Measurements from ENCODE around the gene SPARCL1.

- TF ChIP-seq CTCF (IDR thresholded peaks at IDR 0.05) (no peak), IRF1 (CRISPR knock-in tag; IDR thresholded peaks at IDR 0.05) (no peak), ATF3 (CRISPR knock-in tag; conservative IDR thresholded peaks at IDR 0.05) (no peak), MAX (CRISPR knock-in tag; IDR thresholded peaks at IDR 0.05) (no peak), CREB1 (CRISPR knock-in tag; IDR thresholded peaks at IDR 0.05) (no peak), STAT6 (CRISPR knock-in tag; conservative IDR thresholded peaks at IDR 0.05; ENCODE audit: low read depth) (no peak), ZNF219 (CRISPR knock-in tag; IDR thresholded peaks at IDR 0.05; ENCODE audit: borderline replicate concordance) (no peak), TEAD4 (CRISPR knock-in tag; IDR thresholded peaks at IDR 0.05) (no peak), ZNF121 (CRISPR knock-in tag; IDR thresholded peaks at IDR 0.05) (no peak), NR3C1 (CRISPR knock-in tag; conservative IDR thresholded peaks at IDR 0.05; ENCODE audit: low read depth) (no peak), USF1 (CRISPR knock-in tag; IDR thresholded peaks at IDR 0.05) (no peak), JUN (CRISPR knock-in tag; IDR thresholded peaks at IDR 0.05) (no peak), MYBL2 (CRISPR knock-in tag; IDR thresholded peaks at IDR 0.05) (no peak)
These were observed 101.7 kb downstream of the SPARCL1 start for GRCh38 chr4:87427518-87427868.
